ENCODE measurements around the gene EPM2AIP1. TPM values are rescaled to one million over a fixed set of nuclear protein-coding genes. Genes with fewer than 3 reads are reported as not detected.
"Not testable (repeated sequence)": the region's sequence is repeated elsewhere in the genome, so short reads cannot be mapped to it uniquely, and the experiment has no call there.

The EPM2AIP1 gene
- total RNA-seq, 1 experiment from 2014 or later = 8.7 TPM

- H4K20me1 ChIP-seq (ENCODE audit: insufficient read depth) = no peaks in the 10 kb centered on the region
- H3K27ac ChIP-seq (ENCODE audit: low read depth, low read length) = no peak overlapping the region
- H3K36me3 ChIP-seq (ENCODE audit: control insufficient read depth in 1 of 2, insufficient read depth in 2 of 2, low read length in 2 of 2) = no peaks in the 10 kb centered on the region
- H3K9me3 ChIP-seq (ENCODE audit: control insufficient read depth in 1 of 2, insufficient read depth in 1 of 2, low read depth in 1 of 2, low read length in 2 of 2) = no peaks in the 10 kb centered on the region
- H3K9me2 ChIP-seq (ENCODE audit: insufficient read depth) = no peaks in the 10 kb centered on the region
- POLR2A ChIA-PET = no interaction called here
- DNase-seq (ENCODE audit: low read depth, low spot score) (no peak), ATAC-seq (no peak)
- no peak overlapping the region for H3K4me3 ChIP-seq (replicated peaks in 1 of 2; ENCODE audit: low read depth in 1 of 2, low read length in 2 of 2)
- RAD21 ChIA-PET (ENCODE audit: low non-redundant PET in 1 of 2, low total read pairs in 2 of 2, uncharacterized antibody in 2 of 2, unreplicated experiment in 2 of 2) = no interaction called here
- no peak overlapping the region for H3K9ac ChIP-seq (ENCODE audit: low read length)
- no peaks in the 10 kb centered on the region for H3K79me2 ChIP-seq (ENCODE audit: insufficient read depth, low read length)
- no peak for TF ChIP-seq CBX3 (IDR thresholded peaks at IDR 0.05; ENCODE audit: low read depth)
- no peak for TF ChIP-seq EZH2phosphoT487 (IDR thresholded peaks at IDR 0.05; ENCODE audit: borderline replicate concordance)
- TF ChIP-seq CTCF (IDR thresholded peaks at IDR 0.05 in 2 of 3, conservative IDR thresholded peaks at IDR 0.05 in 1 of 3; ENCODE audit: borderline replicate concordance in 1 of 3, insufficient read depth in 1 of 3, low read depth in 2 of 3, low read length in 2 of 3) = no peak
- TF ChIP-seq MAX (IDR thresholded peaks at IDR 0.05) = no peak
- intact Hi-C loops (cut with micrococcal nuclease) = no loop called here
- H3K27me3 ChIP-seq (ENCODE audit: insufficient read depth, low read length) = no peaks in the 10 kb centered on the region
- H3K4me1 ChIP-seq (ENCODE audit: control insufficient read depth in 1 of 2, insufficient read depth in 2 of 2, low read length in 2 of 2) = peaks cover 0 to 7% of the 10 kb centered on the region in 2 experiments; a peak in 2 of 4 replicates
- no TSS peak for BruUV-seq (replicated peaks)
- H2AFZ ChIP-seq (ENCODE audit: low read depth, low read length, poor library complexity, severe bottlenecking) = no peak overlapping the region
- H3K4me2 ChIP-seq (ENCODE audit: low read length) = no peak overlapping the region
- CTCF ChIA-PET = no interaction called here
These were observed 28.6 kb downstream of the EPM2AIP1 start for GRCh38 chr3:36964331-36964730.

GRCh38 chr3:36963008-36963407 lies 29.9 kb downstream of the EPM2AIP1 start:
- intact Hi-C loops (cut with micrococcal nuclease); H3K27me3 ChIP-seq (ENCODE audit: insufficient read depth, low read length); RAD21 ChIA-PET (ENCODE audit: low non-redundant PET in 1 of 2, low total read pairs in 2 of 2, uncharacterized antibody in 2 of 2, unreplicated experiment in 2 of 2); H2AFZ ChIP-seq (ENCODE audit: low read depth, low read length, poor library complexity, severe bottlenecking); H3K36me3 ChIP-seq (ENCODE audit: control insufficient read depth in 1 of 2, insufficient read depth in 2 of 2, low read length in 2 of 2); H3K79me2 ChIP-seq (ENCODE audit: insufficient read depth, low read length); H4K20me1 ChIP-seq (ENCODE audit: insufficient read depth); H3K4me3 ChIP-seq (replicated peaks in 1 of 2; ENCODE audit: low read depth in 1 of 2, low read length in 2 of 2); ATAC-seq; H3K4me2 ChIP-seq (ENCODE audit: low read length); BruUV-seq (replicated peaks); H3K9ac ChIP-seq (ENCODE audit: low read length); H3K9me3 ChIP-seq (ENCODE audit: control insufficient read depth in 1 of 2, insufficient read depth in 1 of 2, low read depth in 1 of 2, low read length in 2 of 2); H3K9me2 ChIP-seq (ENCODE audit: insufficient read depth); POLR2A ChIA-PET; CTCF ChIA-PET; DNase-seq (ENCODE audit: low read depth, low spot score); H3K27ac ChIP-seq (ENCODE audit: low read depth, low read length): not testable (repeated sequence)
- H3K4me1 ChIP-seq (ENCODE audit: control insufficient read depth in 1 of 2, insufficient read depth in 2 of 2, low read length in 2 of 2) = peaks cover 0 to 11% of the 10 kb centered on the region in 2 experiments; a peak in 3 of 4 replicates
